Uterine smooth muscle cell (primary cell): Measurements from ENCODE around the gene TOR2A. TPM values are rescaled to one million over a fixed set of nuclear protein-coding genes. Genes with fewer than 3 reads are reported as not detected.

ENCODE experiments used
- total RNA-seq: library from RNA; depleted of rRNA; stranded (reverse); fragments of >200 nt; gene quantifications from 2 replicates; pipeline ENCODE4 v1.2.3, GENCODE V29; 2014

The TOR2A gene
- total RNA-seq: 2.6 and 2.7 TPM in 2 replicates

GRCh38 chr9:127734747-127735529 lies at the start of gene TOR2A:
TOR2A (minus strand) TSS chr9:127735294; CDS start chr9:127735270, 24 bp downstream.

DNA sequence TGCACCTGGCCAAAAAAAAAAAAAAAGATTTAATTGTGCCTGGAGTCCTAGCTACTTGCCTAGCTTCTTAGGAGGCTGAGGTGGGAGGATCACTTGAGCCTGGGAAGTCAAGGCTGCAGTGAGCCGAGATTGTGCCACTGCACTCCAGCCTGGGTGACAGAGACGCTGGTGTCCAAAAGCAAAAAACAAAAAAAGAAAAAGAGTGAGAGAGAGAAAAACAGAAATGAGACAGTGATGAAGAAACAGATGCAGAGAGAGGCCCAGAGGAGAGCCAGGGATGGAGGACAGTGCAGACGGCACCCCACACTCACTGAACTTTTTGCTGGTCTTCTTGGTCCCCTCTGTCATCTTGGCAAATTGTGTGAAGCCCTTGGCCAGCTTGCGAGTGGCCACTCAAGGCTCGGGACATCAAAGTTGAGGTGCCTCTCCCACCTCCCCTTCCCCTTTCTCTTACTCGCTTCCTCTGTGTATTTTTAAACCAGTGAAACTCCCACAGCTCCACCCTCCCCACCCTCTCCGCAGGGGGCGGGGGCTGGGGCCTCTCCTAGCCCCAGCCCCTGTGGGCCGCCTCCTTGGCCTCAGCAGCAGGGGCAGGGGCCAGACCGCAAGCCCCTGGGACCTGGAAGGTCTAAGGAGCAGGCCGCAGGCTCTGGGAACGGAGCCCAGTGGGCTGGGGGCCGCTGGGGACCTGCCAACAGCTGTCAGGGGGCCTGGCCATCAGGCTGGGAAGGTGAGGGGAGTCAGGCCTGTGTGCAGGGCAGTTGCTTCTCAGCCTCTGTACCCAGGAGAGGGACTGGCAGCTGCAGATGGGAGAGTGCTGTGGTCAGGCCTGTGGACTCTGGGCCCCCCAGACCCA lies 43.4 kb upstream of the TOR2A start, which contains the start of gene SH2D3C:
Gene SH2D3C (minus strand): TSS at position 387 of the 856 bp plus-strand sequence. CDS start 39 bp downstream, at position 348.

GRCh38 chr9:127715470-127716337 lies 19.4 kb downstream of the TOR2A start, which contains the start of the genes PTRH1 and TTC16:
PTRH1 (minus strand) TSS chr9:127715663; CDS start chr9:127715639, 24 bp downstream.
TTC16 (plus strand) TSS chr9:127716079; CDS start chr9:127716146, 67 bp downstream.

DNA sequence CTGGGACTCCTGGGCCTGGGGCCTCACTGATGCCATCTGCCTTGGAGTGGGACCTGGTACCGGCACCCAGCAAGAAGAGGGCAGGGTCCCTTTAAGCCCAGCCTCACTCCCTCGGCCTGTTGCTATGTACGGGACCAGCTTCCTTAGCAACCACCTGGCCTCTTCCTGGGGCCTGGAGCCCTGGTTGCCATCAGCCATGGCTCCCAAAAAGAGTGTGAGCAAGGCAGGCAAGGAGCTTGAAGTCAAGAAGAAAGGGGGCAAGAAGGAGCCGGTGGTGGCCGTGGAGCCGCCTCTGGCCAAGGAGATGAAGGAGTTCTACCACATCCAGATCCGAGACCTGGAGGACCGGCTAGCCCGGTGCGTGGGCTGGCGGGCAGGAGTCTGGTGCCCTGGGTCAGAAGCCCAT lies 28.3 kb downstream of the TOR2A start, which contains the start of gene CFAP157:
Gene CFAP157 (plus strand): TSS at position 153 of the 406 bp plus-strand sequence. CDS start 44 bp downstream, at position 197.

Other genes starting within 250 kb of the TOR2A start
- gene STXBP1, start 123.0 kb downstream of the TOR2A start, total RNA-seq: 58.5 and 64.5 TPM in 2 replicates
- gene CFAP157, start 28.3 kb downstream of the TOR2A start, total RNA-seq: under 0.01 TPM in 1 of 2 replicates, not detected in the other
- 19.7 and 21.7 TPM in 2 replicates for gene PTRH1, start 19.6 kb downstream of the TOR2A start, total RNA-seq
- 0.11 TPM in 1 of 2 replicates, not detected in the other for gene TTC16, start 19.2 kb downstream of the TOR2A start, total RNA-seq
- 0.11 and 0.25 TPM in 2 replicates for gene SH2D3C, start 43.4 kb upstream of the TOR2A start, total RNA-seq
- gene CDK9, start 50.7 kb upstream of the TOR2A start, total RNA-seq: 44.3 and 46.0 TPM in 2 replicates
- gene FPGS, start 67.6 kb upstream of the TOR2A start, total RNA-seq: 62.2 and 69.2 TPM in 2 replicates
- gene ENG, start 119.4 kb upstream of the TOR2A start, total RNA-seq: 5.8 and 7.1 TPM in 2 replicates
- 15.1 and 15.2 TPM in 2 replicates for gene AK1, start 142.4 kb upstream of the TOR2A start, total RNA-seq
- 26.1 and 29.6 TPM in 2 replicates for gene ST6GALNAC6, start 164.3 kb upstream of the TOR2A start, total RNA-seq
- gene ST6GALNAC4, start 181.7 kb upstream of the TOR2A start, total RNA-seq: 19.5 and 21.9 TPM in 2 replicates
- 1.2 and 3.1 TPM in 2 replicates for gene PIP5KL1, start 195.5 kb upstream of the TOR2A start, total RNA-seq
- gene DPM2, start 202.6 kb upstream of the TOR2A start, total RNA-seq: 13.0 and 14.3 TPM in 2 replicates
- gene EEIG1, start 245.7 kb upstream of the TOR2A start, total RNA-seq: 10.2 and 15.0 TPM in 2 replicates